Measurements from ENCODE around the gene MAP4K1.
"Not testable (repeated sequence)": the region's sequence is repeated elsewhere in the genome, so short reads cannot be mapped to it uniquely, and the experiment has no call there.

MAP4K1 gene

DNA sequence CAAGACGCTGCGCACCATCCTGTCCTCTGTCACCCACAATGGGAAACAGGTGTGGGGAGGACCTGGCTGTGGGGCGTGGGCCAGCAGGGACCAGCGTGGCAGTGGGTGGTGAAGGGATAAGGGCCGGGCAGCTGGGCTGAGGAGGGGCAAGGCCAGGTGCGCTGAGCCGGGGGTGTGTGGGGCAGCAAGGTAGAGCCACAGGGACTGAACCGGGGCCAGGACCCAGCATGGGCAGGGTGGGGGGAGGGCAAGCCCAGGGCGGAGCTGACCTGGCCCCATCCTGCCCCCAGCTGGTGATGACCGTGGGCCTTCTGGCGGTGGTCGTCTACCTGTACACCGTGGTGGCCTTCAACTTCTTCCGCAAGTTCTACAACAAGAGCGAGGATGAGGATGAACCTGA is 37.7 kb downstream of the MAP4K1 start:
- TF ChIP-seq TOX (CRISPR knock-in tag; IDR thresholded peaks at IDR 0.05; ENCODE audit: borderline replicate concordance) (no peak), ZC3H10 (CRISPR knock-in tag; IDR thresholded peaks at IDR 0.05) (no peak), ARNTL (CRISPR knock-in tag; IDR thresholded peaks at IDR 0.05; ENCODE audit: borderline replicate concordance, low read depth) (no peak), GLIS3 (CRISPR knock-in tag; IDR thresholded peaks at IDR 0.05) (no peak), SNAI2 (CRISPR knock-in tag; IDR thresholded peaks at IDR 0.05) (no peak), ZFP30 (CRISPR knock-in tag; IDR thresholded peaks at IDR 0.05) (no peak), PPARA (CRISPR knock-in tag; IDR thresholded peaks at IDR 0.05; ENCODE audit: borderline replicate concordance) (no peak), ZNF8 (CRISPR knock-in tag; IDR thresholded peaks at IDR 0.05) (no peak), ZNF565 (CRISPR knock-in tag; conservative IDR thresholded peaks at IDR 0.05; ENCODE audit: low read depth) (no peak), TCF4 (CRISPR knock-in tag; IDR thresholded peaks at IDR 0.05; ENCODE audit: borderline replicate concordance) (no peak), BACH2 (CRISPR knock-in tag; IDR thresholded peaks at IDR 0.05; ENCODE audit: borderline replicate concordance) (no peak)
- TF ChIP-seq, protein P1, sequence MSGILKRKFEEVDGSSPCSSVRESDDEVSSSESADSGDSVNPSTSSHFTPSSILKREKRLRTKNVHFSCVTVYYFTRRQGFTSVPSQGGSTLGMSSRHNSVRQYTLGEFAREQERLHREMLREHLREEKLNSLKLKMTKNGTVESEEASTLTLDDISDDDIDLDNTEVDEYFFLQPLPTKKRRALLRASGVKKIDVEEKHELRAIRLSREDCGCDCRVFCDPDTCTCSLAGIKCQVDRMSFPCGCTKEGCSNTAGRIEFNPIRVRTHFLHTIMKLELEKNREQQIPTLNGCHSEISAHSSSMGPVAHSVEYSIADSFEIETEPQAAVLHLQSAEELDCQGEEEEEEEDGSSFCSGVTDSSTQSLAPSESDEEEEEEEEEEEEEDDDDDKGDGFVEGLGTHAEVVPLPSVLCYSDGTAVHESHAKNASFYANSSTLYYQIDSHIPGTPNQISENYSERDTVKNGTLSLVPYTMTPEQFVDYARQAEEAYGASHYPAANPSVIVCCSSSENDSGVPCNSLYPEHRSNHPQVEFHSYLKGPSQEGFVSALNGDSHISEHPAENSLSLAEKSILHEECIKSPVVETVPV (CRISPR knock-in tag; IDR thresholded peaks at IDR 0.05), result no peak
- TF ChIP-seq, protein P2, sequence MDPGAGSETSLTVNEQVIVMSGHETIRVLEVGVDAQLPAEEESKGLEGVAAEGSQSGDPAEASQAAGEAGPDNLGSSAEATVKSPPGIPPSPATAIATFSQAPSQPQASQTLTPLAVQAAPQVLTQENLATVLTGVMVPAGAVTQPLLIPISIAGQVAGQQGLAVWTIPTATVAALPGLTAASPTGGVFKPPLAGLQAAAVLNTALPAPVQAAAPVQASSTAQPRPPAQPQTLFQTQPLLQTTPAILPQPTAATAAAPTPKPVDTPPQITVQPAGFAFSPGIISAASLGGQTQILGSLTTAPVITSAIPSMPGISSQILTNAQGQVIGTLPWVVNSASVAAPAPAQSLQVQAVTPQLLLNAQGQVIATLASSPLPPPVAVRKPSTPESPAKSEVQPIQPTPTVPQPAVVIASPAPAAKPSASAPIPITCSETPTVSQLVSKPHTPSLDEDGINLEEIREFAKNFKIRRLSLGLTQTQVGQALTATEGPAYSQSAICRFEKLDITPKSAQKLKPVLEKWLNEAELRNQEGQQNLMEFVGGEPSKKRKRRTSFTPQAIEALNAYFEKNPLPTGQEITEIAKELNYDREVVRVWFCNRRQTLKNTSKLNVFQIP (CRISPR knock-in tag; IDR thresholded peaks at IDR 0.05; ENCODE audit: borderline replicate concordance, low read depth), result no peak
- TF ChIP-seq, protein P3, sequence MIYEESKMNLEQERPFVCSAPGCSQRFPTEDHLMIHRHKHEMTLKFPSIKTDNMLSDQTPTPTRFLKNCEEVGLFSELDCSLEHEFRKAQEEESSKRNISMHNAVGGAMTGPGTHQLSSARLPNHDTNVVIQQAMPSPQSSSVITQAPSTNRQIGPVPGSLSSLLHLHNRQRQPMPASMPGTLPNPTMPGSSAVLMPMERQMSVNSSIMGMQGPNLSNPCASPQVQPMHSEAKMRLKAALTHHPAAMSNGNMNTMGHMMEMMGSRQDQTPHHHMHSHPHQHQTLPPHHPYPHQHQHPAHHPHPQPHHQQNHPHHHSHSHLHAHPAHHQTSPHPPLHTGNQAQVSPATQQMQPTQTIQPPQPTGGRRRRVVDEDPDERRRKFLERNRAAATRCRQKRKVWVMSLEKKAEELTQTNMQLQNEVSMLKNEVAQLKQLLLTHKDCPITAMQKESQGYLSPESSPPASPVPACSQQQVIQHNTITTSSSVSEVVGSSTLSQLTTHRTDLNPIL (CRISPR knock-in tag; IDR thresholded peaks at IDR 0.05; ENCODE audit: low read depth), result no peak
- no peak for ATAC-seq

GRCh38 chr19:38579304-38579703 is 38.4 kb downstream of the MAP4K1 start:
- not testable (repeated sequence) for ATAC-seq

DNA sequence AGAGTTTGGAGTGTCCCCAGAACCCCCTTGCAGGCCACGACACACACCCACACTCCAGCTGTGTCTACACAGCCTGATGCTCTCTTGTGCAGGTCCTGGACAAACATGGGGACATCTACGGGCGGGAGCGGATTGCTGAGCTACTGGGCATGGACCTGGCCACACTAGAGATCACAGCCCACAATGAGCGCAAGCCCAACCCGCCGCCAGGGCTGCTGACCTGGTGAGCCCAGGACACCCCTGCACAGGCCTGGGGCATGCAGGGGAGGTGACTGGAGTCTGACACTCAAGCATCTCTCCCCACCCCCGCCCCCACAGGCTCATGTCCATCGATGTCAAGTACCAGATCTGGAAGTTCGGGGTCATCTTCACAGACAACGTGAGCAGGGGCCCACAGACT is 39.9 kb downstream of the MAP4K1 start:
- no peak for TF ChIP-seq GLIS3 (CRISPR knock-in tag; IDR thresholded peaks at IDR 0.05)
- TF ChIP-seq RARB (CRISPR knock-in tag; IDR thresholded peaks at IDR 0.05), result no peak
- TF ChIP-seq, protein P4, sequence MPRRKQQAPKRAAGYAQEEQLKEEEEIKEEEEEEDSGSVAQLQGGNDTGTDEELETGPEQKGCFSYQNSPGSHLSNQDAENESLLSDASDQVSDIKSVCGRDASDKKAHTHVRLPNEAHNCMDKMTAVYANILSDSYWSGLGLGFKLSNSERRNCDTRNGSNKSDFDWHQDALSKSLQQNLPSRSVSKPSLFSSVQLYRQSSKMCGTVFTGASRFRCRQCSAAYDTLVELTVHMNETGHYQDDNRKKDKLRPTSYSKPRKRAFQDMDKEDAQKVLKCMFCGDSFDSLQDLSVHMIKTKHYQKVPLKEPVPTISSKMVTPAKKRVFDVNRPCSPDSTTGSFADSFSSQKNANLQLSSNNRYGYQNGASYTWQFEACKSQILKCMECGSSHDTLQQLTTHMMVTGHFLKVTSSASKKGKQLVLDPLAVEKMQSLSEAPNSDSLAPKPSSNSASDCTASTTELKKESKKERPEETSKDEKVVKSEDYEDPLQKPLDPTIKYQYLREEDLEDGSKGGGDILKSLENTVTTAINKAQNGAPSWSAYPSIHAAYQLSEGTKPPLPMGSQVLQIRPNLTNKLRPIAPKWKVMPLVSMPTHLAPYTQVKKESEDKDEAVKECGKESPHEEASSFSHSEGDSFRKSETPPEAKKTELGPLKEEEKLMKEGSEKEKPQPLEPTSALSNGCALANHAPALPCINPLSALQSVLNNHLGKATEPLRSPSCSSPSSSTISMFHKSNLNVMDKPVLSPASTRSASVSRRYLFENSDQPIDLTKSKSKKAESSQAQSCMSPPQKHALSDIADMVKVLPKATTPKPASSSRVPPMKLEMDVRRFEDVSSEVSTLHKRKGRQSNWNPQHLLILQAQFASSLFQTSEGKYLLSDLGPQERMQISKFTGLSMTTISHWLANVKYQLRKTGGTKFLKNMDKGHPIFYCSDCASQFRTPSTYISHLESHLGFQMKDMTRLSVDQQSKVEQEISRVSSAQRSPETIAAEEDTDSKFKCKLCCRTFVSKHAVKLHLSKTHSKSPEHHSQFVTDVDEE (CRISPR knock-in tag; IDR thresholded peaks at IDR 0.05), result no peak
- TF ChIP-seq ARNTL (CRISPR knock-in tag; IDR thresholded peaks at IDR 0.05; ENCODE audit: borderline replicate concordance, low read depth), result no peak
- TF ChIP-seq ZNF70 (CRISPR knock-in tag; IDR thresholded peaks at IDR 0.05), result no peak
- TF ChIP-seq CSDC2 (CRISPR knock-in tag; IDR thresholded peaks at IDR 0.05), result no peak
- TF ChIP-seq ISL1 (CRISPR knock-in tag; IDR thresholded peaks at IDR 0.05), result no peak
- no peak for TF ChIP-seq SNAI2 (CRISPR knock-in tag; IDR thresholded peaks at IDR 0.05)
- ATAC-seq, result no peak

DNA sequence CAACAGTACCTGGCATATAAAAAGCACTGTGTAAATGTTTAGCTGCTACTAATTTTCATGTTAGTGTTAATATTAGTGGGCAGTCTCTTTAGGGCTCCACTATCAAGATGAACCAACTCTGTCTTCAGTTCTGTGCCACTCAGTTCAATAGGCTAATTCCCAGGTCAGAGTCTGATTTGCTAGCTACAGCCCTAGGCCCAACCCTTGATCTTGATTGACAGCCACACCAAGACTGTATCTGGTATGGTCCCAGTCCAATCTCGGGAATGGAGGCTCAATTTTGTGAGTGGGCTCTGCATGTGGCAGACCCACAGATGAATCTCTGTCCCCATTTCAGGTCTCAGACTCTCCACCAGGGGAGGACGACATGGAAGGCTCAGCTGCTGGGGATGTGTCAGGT is 46.1 kb downstream of the MAP4K1 start:
- ATAC-seq, result no peak
- TF ChIP-seq CSDC2 (CRISPR knock-in tag; IDR thresholded peaks at IDR 0.05) (no peak), OSR1 (CRISPR knock-in tag; IDR thresholded peaks at IDR 0.05) (no peak), ISL1 (CRISPR knock-in tag; IDR thresholded peaks at IDR 0.05) (no peak), TCF4 (CRISPR knock-in tag; IDR thresholded peaks at IDR 0.05; ENCODE audit: borderline replicate concordance) (no peak)

- no peak for TF ChIP-seq TCF4 (CRISPR knock-in tag; IDR thresholded peaks at IDR 0.05; ENCODE audit: borderline replicate concordance)
- TF ChIP-seq OSR1 (CRISPR knock-in tag; IDR thresholded peaks at IDR 0.05), result no peak
- no peak for TF ChIP-seq CSDC2 (CRISPR knock-in tag; IDR thresholded peaks at IDR 0.05)
- TF ChIP-seq, protein P5, sequence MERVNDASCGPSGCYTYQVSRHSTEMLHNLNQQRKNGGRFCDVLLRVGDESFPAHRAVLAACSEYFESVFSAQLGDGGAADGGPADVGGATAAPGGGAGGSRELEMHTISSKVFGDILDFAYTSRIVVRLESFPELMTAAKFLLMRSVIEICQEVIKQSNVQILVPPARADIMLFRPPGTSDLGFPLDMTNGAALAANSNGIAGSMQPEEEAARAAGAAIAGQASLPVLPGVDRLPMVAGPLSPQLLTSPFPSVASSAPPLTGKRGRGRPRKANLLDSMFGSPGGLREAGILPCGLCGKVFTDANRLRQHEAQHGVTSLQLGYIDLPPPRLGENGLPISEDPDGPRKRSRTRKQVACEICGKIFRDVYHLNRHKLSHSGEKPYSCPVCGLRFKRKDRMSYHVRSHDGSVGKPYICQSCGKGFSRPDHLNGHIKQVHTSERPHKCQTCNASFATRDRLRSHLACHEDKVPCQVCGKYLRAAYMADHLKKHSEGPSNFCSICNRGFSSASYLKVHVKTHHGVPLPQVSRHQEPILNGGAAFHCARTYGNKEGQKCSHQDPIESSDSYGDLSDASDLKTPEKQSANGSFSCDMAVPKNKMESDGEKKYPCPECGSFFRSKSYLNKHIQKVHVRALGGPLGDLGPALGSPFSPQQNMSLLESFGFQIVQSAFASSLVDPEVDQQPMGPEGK (CRISPR knock-in tag; IDR thresholded peaks at IDR 0.05; ENCODE audit: borderline replicate concordance), result no peak
- no peak for TF ChIP-seq ZC3H10 (CRISPR knock-in tag; IDR thresholded peaks at IDR 0.05)
- TF ChIP-seq SNAI2 (CRISPR knock-in tag; IDR thresholded peaks at IDR 0.05), result no peak
- TF ChIP-seq, protein P3 (CRISPR knock-in tag; IDR thresholded peaks at IDR 0.05; ENCODE audit: low read depth), result no peak
- TF ChIP-seq, protein P1 (CRISPR knock-in tag; IDR thresholded peaks at IDR 0.05), result no peak
Measured at GRCh38 chr19:38569368-38569983, 48.3 kb downstream of the MAP4K1 start.

More at GRCh38 chr19:38569368-38569983, 48.3 kb downstream of the MAP4K1 start:
- no peak for ATAC-seq
